ENCODE results near the gene DPM2. TPM values are rescaled to one million over a fixed set of nuclear protein-coding genes. Genes with fewer than 3 reads are reported as not detected.

DPM2 gene
- total RNA-seq, 4 donors from 2014 or later = 6.7 to 33.1 (median 15.9) TPM

DNA sequence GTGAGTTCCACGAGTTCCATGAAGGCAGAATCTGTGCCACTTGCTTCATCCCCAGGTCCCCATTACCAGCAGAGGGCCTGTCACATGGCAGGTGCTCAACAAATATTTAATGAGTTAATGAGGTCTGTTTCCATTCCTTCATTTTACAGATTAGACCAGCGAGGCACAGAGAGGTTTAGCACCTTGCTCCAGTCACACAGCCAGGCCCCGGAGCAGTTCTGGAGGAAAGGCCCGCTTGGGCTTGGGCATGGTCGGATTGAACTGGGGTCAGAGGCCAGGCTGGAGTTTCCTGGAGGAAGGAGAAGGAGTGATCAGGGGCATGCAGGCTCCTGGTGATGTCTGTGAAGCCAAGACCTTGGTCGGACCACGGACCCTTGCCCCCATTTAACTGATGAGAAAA lies 16.9 kb downstream of the DPM2 start:
- intact Hi-C loops (cut with DNase I; ENCODE audit: low total_unique reads) = loop anchor here (5.0 to 10.0 kb wide), 2 partner anchors 323 to 416 kb away; no protein-coding TSS in a partner anchor
- no peaks in the 10 kb centered on the region for H3K27me3 ChIP-seq
- H3K36me3 ChIP-seq = no peaks in the 10 kb centered on the region
- DNase-seq = no peak
- no peaks in the 10 kb centered on the region for H3K9me3 ChIP-seq
- no peak overlapping the region for H3K27ac ChIP-seq
- H3K4me1 ChIP-seq = peaks cover 4 to 5% of the 10 kb centered on the region in 2 donors
- H3K4me3 ChIP-seq = no peak overlapping the region
- no peak for TF ChIP-seq POLR2A (IDR thresholded peaks at IDR 0.05)

GRCh38 chr9:127919253-127919815 lies 18.3 kb downstream of the DPM2 start:
- DNase-seq = peak; percentile 84 to 94
- no peak overlapping the region for H3K4me3 ChIP-seq
- no peaks in the 10 kb centered on the region for H3K36me3 ChIP-seq
- H3K9me3 ChIP-seq = no peaks in the 10 kb centered on the region
- H3K27me3 ChIP-seq = no peaks in the 10 kb centered on the region
- H3K4me1 ChIP-seq = peaks cover 4 to 5% of the 10 kb centered on the region in 2 donors
- TF ChIP-seq, protein P1, sequence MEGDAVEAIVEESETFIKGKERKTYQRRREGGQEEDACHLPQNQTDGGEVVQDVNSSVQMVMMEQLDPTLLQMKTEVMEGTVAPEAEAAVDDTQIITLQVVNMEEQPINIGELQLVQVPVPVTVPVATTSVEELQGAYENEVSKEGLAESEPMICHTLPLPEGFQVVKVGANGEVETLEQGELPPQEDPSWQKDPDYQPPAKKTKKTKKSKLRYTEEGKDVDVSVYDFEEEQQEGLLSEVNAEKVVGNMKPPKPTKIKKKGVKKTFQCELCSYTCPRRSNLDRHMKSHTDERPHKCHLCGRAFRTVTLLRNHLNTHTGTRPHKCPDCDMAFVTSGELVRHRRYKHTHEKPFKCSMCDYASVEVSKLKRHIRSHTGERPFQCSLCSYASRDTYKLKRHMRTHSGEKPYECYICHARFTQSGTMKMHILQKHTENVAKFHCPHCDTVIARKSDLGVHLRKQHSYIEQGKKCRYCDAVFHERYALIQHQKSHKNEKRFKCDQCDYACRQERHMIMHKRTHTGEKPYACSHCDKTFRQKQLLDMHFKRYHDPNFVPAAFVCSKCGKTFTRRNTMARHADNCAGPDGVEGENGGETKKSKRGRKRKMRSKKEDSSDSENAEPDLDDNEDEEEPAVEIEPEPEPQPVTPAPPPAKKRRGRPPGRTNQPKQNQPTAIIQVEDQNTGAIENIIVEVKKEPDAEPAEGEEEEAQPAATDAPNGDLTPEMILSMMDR (IDR thresholded peaks at IDR 0.05) = no peak
- TF ChIP-seq POLR2A (IDR thresholded peaks at IDR 0.05) = no peak
- intact Hi-C loops (cut with DNase I; ENCODE audit: low total_unique reads) = no loop called here
- peak overlapping the region; percentile 70 to 78 for H3K27ac ChIP-seq

- TF ChIP-seq, protein P1 (IDR thresholded peaks at IDR 0.05) = no peak
- TF ChIP-seq POLR2A (IDR thresholded peaks at IDR 0.05) = no peak
- DNase-seq = no peak
- H3K27me3 ChIP-seq = no peaks in the 10 kb centered on the region
- no peaks in the 10 kb centered on the region for H3K36me3 ChIP-seq
- no peaks in the 10 kb centered on the region for H3K9me3 ChIP-seq
- no peak overlapping the region for H3K4me3 ChIP-seq
- H3K27ac ChIP-seq = peak overlapping the region; percentile 70 to 78
- H3K4me1 ChIP-seq = peaks cover 4 to 5% of the 10 kb centered on the region in 2 donors
- intact Hi-C loops (cut with DNase I; ENCODE audit: low total_unique reads) = no loop called here
Observed at GRCh38 chr9:127918183-127919107, 19.2 kb downstream of the DPM2 start.

DNA sequence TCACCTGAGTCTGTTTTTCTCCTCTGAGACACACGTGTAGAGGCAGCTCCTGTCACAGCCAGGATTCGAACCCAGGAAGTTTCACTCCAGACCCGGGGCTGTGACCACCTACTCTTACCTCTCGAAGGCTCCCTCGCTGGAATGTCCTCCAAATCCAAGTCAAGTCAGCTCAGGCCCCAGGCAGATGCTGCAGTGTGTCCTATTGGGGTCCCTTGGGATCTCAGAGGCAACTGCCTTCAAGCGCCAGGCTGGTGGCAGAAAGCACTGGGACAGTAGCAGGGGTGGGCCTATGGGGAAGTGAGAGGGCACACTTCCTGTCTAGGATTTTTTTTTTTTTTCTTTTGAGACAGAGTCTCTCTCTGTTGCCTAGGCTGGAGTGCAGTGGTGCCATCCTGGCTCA lies 20.1 kb downstream of the DPM2 start:
- TF ChIP-seq, protein P1 (IDR thresholded peaks at IDR 0.05) = no peak
- TF ChIP-seq POLR2A (IDR thresholded peaks at IDR 0.05) = no peak
- no peak for DNase-seq
- Histone ChIP-seq H3K27me3 (no peaks in the 10 kb centered on the region), H3K36me3 (no peaks in the 10 kb centered on the region), H3K9me3 (no peaks in the 10 kb centered on the region), H3K4me1 (peaks cover 4 to 5% of the 10 kb centered on the region in 2 donors), H3K4me3 (no peak overlapping the region), H3K27ac (peak overlapping the region; percentile 70 to 78)
- intact Hi-C loops (cut with DNase I; ENCODE audit: low total_unique reads) = no loop called here

DNA sequence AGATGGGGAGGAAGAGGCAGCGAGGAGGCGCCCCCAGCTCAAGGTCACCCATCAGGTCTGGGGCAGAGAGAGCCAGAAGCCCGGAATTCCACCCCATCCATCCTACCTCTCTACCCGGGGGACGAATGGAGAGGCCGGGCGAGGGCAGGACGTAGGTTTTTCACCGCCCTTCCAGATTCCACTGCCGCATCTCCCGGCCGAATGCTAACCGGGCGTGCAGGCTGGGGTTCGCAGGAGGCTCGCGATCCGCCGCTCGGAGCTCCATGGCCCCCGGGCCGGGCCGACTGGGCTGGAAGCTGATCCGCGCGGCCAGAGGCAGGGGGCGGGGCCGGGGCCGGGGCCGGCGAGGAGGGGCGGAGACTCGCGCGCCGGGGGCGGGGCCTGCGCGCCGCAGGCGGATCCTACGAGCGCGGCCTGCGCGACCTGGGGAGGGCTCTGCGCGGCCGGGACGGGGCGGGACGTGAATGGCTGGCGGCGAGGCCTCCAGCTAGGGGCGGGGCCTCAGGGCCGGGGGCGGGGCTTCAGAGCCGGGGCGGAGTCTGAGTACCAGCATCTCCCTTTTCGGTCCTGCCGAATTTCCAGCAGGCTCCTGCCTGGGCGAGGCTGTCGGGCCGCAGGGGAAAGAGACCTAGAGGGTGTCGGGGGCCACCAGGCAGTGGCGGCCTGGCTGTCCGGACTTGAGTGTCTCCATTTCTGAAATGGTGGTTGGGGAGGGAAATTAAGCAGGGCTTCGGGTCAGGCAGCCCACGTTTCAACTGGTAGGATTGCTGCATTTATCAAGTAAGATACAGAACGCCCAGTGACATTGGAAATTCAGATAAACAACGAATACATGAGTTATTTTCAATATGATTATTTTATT lies 20.7 kb downstream of the DPM2 start, which contains the start of gene ST6GALNAC4:
Gene ST6GALNAC4, minus strand, starts transcription at position 322 of the 862 bp plus-strand sequence. CDS start 622 bp downstream, outside the sequence.
- peak; percentile 47 to 63 for TF ChIP-seq POLR2A (IDR thresholded peaks at IDR 0.05)
- TF ChIP-seq, protein P1 (IDR thresholded peaks at IDR 0.05) = no peak

More for the DNA sequence above, 20.7 kb downstream of the DPM2 start, which contains the start of gene ST6GALNAC4:
- Histone ChIP-seq H3K9me3 (no peaks in the 10 kb centered on the region), H3K27ac (peak within 1 kb of the TSS; percentile 70 to 78), H3K27me3 (no peaks in the 10 kb centered on the region), H3K4me3 (peak within 1 kb of the TSS; percentile 58 to 81), H3K36me3 (no peaks in the 10 kb centered on the region), H3K4me1 (peaks cover 3 to 4% of the 10 kb centered on the region in 2 donors)
- peak; percentile 96 to 98 for DNase-seq
- intact Hi-C loops (cut with DNase I; ENCODE audit: low total_unique reads) = no loop called here

Measured in uterus (tissue), 4 donors.